Stimulated activated CD8-positive, alpha-beta memory T cell treated with anti-CD3 and anti-CD28 coated beads, Interleukin-12 subunit alpha, Interleukin-12 subunit beta, amount 100 ng/mL, for 1 hour (primary cell): ENCODE data around the gene MAP2K1.

ENCODE experiments used
- DNase-seq: peaks from one replicate; pipeline ENCODE4 v3.0.0-alpha.2; 2020; ENCODE audit warnings: low read depth

Gene MAP2K1

GRCh38 chr15:66504563-66505429 is 118.1 kb downstream of the MAP2K1 start, which contains the start of the genes RPL4 and ZWILCH:
TSS of gene RPL4 (minus strand) at chr15:66504855. CDS start at chr15:66504790, 65 bp downstream.
TSS of gene ZWILCH (plus strand) at chr15:66505326. CDS start at chr15:66505339, 13 bp downstream.
- peak; percentile 69 for DNase-seq

DNA sequence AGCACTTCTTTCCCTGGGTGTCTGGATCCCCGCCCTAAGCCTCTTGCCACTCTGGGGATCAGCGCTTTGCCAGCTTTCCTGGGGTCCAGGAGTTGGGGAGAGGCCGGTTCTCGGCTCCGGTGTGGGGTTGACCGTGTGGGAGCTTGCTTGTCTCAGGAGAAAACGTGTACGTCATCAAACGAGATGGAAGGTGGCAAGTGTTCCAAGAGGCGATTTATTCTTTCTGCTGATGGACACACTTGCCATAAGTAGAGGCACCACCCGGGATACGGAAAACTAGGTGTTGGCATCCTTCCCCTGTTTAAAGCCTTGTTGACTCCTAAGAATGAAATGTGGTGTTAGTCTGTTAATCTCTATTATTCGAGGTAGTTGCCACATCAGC is 118.7 kb downstream of the MAP2K1 start:
- no peak for DNase-seq

DNA sequence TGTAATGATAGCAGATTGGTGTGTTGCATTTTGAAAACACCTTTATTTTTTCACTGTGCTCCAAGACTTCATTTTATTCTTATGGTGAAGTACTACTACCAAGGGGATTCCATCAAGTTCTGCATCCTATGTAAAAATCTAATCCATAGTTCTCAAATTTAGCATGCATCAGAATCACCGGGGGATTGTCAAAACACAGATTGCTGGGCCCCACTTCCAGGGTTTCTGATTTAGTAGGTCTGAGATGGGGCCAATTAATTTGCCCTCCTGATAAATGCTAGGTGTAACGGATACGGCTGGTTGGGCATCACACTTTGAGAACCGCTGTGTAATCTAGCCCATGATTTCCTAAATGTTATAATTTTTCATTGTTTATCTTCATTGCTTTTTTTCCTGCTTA is 119.1 kb downstream of the MAP2K1 start:
- DNase-seq, result no peak

DNA sequence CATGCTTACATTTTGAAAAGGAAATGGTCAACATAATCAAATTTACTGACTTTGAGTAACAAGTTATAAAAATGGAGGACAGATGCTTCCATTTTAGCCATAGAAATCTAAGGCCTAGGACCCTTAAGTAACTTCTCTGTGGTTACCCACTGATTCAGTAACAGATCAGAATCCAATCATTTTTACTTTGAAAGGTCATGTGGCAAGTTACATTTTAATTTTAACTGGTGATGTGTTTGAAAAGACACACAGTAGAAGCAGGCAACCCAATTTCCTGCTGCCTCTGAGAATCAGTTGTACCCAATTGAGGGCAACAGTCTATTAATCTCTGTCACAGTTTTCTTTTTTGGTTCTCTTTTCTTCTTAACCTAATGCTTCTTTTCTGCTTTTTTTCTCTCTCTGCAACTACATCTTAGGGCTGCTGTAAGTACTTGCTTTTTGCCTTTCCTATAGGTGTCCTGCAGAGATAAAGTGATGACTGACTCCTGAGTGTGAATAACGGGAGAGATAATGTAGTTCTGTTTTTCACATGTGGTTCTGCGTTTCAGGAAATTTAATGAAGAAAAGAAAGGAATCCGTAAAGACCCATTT is 121.7 kb downstream of the MAP2K1 start:
- DNase-seq, result no peak

- no peak for DNase-seq
Measured at GRCh38 chr15:66514586-66514985, 127.9 kb downstream of the MAP2K1 start.

GRCh38 chr15:66515901-66516322 is 129.2 kb downstream of the MAP2K1 start:
- DNase-seq, result no peak

GRCh38 chr15:66523926-66524325 is 137.2 kb downstream of the MAP2K1 start:
- DNase-seq, result no peak

- no peak for DNase-seq
Measured at GRCh38 chr15:66524838-66525237, 138.1 kb downstream of the MAP2K1 start.

DNA sequence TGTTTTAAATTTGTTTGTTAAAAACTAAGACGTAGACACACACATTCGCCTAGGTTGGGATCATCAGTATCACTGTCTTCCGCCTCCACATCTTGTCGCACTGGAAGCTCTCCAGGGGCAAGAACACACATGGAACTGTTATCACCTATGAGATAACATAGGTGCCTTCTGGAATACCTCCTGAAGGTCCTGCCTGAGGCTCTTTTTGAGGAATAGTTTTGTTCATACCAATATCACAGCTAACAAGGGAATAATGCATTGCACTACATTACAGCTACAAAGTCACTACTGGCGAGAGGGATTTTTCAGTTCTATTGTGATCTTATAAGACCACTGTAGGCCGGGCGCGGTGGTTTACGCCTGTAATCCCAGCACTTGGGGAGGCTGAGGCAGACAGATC is 148.3 kb downstream of the MAP2K1 start:
- no peak for DNase-seq
